Upper lobe of left lung (tissue), 6 donors: ENCODE data around the gene OGFR. TPM values are rescaled to one million over a fixed set of nuclear protein-coding genes. Genes with fewer than 3 reads are reported as not detected.
A peak's percentile ranks its signal among the peaks of the same experiment; 100 is the strongest.

Experiments used
- ATAC-seq, 2 donors: fragments of 200-7000 bp; cut with Tn5 transposase; one replicate each; pipeline ENCODE4 v1.9.1; 2022; ENCODE audit warnings: mild to moderate bottlenecking in 2 of 2, moderate library complexity in 2 of 2; ENCODE audit not compliant: low FRiP score in 2 of 2
- DNase-seq, 2 donors: peaks; one replicate each; pipeline ENCODE4 v3.0.0-alpha.2; 2019 to 2020
- H3K27ac ChIP-seq, 4 donors: fragments of 200-600 bp; sonication (generic); one replicate each; pipeline ENCODE4 v1.5.1; 2016 to 2019
- H3K27me3 ChIP-seq, 4 donors: fragments of 200-600 bp; sonication (generic); one replicate each; pipeline ENCODE4 v1.5.1; 2017 to 2019
- H3K36me3 ChIP-seq, 4 donors: fragments of 200-600 bp; sonication (generic); one replicate each; pipeline ENCODE4 v1.5.1; 2016 to 2019
- H3K4me1 ChIP-seq, 4 donors: fragments of 200-600 bp; sonication (generic); one replicate each; pipeline ENCODE4 v1.5.1; 2018 to 2019
- H3K4me3 ChIP-seq, 4 donors: fragments of 200-600 bp; sonication (generic); one replicate each; pipeline ENCODE4 v1.5.1; 2017 to 2019; ENCODE audit warnings: mild to moderate bottlenecking in 2 of 4, moderate library complexity in 1 of 4
- H3K9me3 ChIP-seq, 4 donors: fragments of 200-600 bp; sonication (generic); one replicate each; pipeline ENCODE4 v1.5.1; 2018 to 2019
- EP300 ChIP-seq, 4 donors: sonication (generic); formaldehyde crosslinking; IDR thresholded peaks; one replicate each; pipeline ENCODE4 v1.5.1; 2017; ENCODE audit warnings: antibody characterized with exemption in 4 of 4, control low read depth in 2 of 4
- POLR2A ChIP-seq, 4 donors: fragments of 450-650 bp; IDR thresholded peaks; one replicate each; pipeline ENCODE4 v1.5.1; 2016 to 2017; ENCODE audit warnings: antibody characterized with exemption in 4 of 4, mild to moderate bottlenecking in 2 of 4
- POLR2AphosphoS5 ChIP-seq, 2 donors: sonication (generic); formaldehyde crosslinking; IDR thresholded peaks; one replicate each; pipeline ENCODE4 v1.5.1; 2017; ENCODE audit warnings: antibody characterized with exemption in 2 of 2
- WGBS, 2 donors: methylation state at CpG; one replicate each; pipeline ENCODE4 v1.1.5; 2017 to 2018; 5-methylcytosine and 5-hydroxymethylcytosine counted together
- total RNA-seq, 6 donors: library from RNA; depleted of rRNA in 4 of 6; stranded (reverse); fragments of >200 nt in 4 of 6; gene quantifications; one replicate each; pipeline versions ENCODE4 v1.1.0 to v1.2.1, GENCODE V29; 2016 to 2021
- TF ChIP-seq, protein P1 (sequence below), 6 experiments: fragments of 450-650 bp in 4 of 6; fragments of 200-600 bp in 2 of 6; sonication (generic) in 2 of 6; IDR thresholded peaks; one replicate each; pipeline ENCODE4 v1.5.1; 2016 to 2019; ENCODE audit warnings: antibody characterized with exemption in 6 of 6
- donor health status: DM: no; HTN: no; CAD: no; lungs with moderate emphysema.
- donor health status: DM: no; HTN: yes; CAD: no; lungs with severe emphysema.

Gene OGFR
- total RNA-seq, 6 donors from 2014 or later = 63.8 to 166 (median 74.9) TPM

- no peak for DNase-seq
- Histone ChIP-seq H3K36me3 (no peaks in the 10 kb centered on the region), H3K27me3 (no peaks in the 10 kb centered on the region), H3K9me3 (no peaks in the 10 kb centered on the region), H3K4me1 (peaks cover 16 to 38% (median 24%) of the 10 kb centered on the region in 4 donors), H3K4me3 (no peak overlapping the region), H3K27ac (peak overlapping the region in 1 of 4 donors; percentile 94)
- no peak for ATAC-seq
- WGBS, 2 donors = 77 to 79% methylated on average over 6 to 9 of the region's 9 CpGs
- TF ChIP-seq EP300 (IDR thresholded peaks at IDR 0.05) = no peak
- no peak for TF ChIP-seq POLR2A (IDR thresholded peaks at IDR 0.05)
- no peak for TF ChIP-seq POLR2AphosphoS5 (IDR thresholded peaks at IDR 0.05)
- TF ChIP-seq, protein P1, sequence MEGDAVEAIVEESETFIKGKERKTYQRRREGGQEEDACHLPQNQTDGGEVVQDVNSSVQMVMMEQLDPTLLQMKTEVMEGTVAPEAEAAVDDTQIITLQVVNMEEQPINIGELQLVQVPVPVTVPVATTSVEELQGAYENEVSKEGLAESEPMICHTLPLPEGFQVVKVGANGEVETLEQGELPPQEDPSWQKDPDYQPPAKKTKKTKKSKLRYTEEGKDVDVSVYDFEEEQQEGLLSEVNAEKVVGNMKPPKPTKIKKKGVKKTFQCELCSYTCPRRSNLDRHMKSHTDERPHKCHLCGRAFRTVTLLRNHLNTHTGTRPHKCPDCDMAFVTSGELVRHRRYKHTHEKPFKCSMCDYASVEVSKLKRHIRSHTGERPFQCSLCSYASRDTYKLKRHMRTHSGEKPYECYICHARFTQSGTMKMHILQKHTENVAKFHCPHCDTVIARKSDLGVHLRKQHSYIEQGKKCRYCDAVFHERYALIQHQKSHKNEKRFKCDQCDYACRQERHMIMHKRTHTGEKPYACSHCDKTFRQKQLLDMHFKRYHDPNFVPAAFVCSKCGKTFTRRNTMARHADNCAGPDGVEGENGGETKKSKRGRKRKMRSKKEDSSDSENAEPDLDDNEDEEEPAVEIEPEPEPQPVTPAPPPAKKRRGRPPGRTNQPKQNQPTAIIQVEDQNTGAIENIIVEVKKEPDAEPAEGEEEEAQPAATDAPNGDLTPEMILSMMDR (IDR thresholded peaks at IDR 0.05) = no peak
Observed at GRCh38 chr20:62792182-62792939, 12.3 kb upstream of the OGFR start.

DNA sequence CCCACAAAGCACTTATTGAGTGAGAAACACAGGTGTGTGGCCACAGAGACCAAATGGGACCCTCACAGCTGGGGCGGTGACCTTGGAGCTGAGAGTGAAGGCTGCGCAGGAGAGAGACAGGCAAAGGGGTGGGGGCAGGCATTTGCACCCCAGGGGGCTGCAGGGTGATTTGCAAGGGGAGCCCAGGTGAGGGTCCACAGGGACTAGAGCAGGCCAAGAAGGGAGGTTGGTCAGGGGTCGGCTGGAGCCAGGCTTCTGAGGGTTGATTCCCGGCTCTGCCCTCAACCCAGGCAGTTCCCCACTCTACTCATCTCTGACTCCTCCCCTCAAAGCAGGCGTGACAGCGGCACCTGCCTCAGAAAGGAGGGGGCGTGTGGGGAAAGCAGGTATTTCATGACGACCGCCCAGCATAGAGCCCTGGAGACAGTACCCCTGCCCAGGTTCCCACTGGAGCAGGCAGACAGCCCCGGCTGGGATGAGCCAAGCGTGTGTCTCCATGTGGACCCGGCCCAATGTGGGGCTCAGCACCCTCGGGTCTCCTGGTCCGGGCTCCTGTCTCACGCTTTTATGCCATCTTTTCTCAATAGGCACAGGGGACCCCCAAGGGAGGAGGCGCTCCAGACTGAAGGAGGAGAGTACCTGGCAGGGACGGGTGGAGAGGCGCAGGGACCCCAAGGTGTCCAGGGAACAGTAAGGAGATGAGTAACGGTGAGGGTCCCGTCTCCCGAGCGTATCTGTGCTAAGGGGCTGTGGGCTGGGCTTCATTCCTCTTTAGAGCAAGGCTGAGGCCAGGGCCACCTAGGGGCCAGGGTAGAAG, 11.5 kb upstream of the OGFR start:
- Histone ChIP-seq H3K27me3 (no peaks in the 10 kb centered on the region), H3K4me3 (peak overlapping the region in 3 of 4 donors; percentile 78 to 82 (median 82)), H3K4me1 (peaks cover 19 to 40% (median 30%) of the 10 kb centered on the region in 4 donors), H3K27ac (peak overlapping the region; percentile 92 to 97 (median 94)), H3K9me3 (no peaks in the 10 kb centered on the region), H3K36me3 (peaks cover 0 to 4% (median 0%) of the 10 kb centered on the region in 4 donors)
- ATAC-seq (no peak), DNase-seq (no peak)
- TF ChIP-seq, protein P1 (IDR thresholded peaks at IDR 0.05) = no peak
- no peak for TF ChIP-seq POLR2A (IDR thresholded peaks at IDR 0.05)
- no peak for TF ChIP-seq EP300 (IDR thresholded peaks at IDR 0.05)
- no peak for TF ChIP-seq POLR2AphosphoS5 (IDR thresholded peaks at IDR 0.05)
- 84 to 88% methylated on average over 21 to 22 of the region's 22 CpGs for WGBS, 2 donors

DNA sequence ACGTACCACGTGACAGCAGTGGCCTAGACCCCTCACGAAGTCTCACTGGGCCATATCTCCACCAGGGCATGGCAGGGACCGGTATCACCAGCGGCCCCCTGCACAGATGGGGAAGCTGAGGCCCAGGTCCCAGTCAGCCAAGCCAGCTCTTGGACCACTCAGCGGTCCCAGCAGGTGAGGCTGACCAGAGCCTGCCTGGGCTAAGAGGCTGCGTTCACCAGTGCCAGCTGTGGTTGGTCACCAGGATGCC, 11.0 kb upstream of the OGFR start:
- no peak for TF ChIP-seq POLR2A (IDR thresholded peaks at IDR 0.05)
- TF ChIP-seq, protein P1 (IDR thresholded peaks at IDR 0.05) = peak in 1 of 6 experiments; percentile 18
- Histone ChIP-seq H3K36me3 (peaks cover 0 to 9% (median 3%) of the 10 kb centered on the region in 4 donors), H3K4me1 (peaks cover 19 to 40% (median 31%) of the 10 kb centered on the region in 4 donors), H3K9me3 (no peaks in the 10 kb centered on the region), H3K27ac (peak overlapping the region; percentile 92 to 97 (median 94)), H3K27me3 (no peaks in the 10 kb centered on the region), H3K4me3 (peak overlapping the region in 3 of 4 donors; percentile 78 to 82 (median 82))
- DNase-seq (no peak), ATAC-seq (no peak)
- WGBS, 2 donors = 64% methylated on average over 6 of the region's 7 CpGs; no CpG with 5 or more reads in 1 of the 2 donors

GRCh38 chr20:62794007-62794724, 10.5 kb upstream of the OGFR start:
- ATAC-seq (peak; percentile 94 to 97), DNase-seq (peak; percentile 96 to 99)
- peak; percentile 54 to 89 for TF ChIP-seq POLR2AphosphoS5 (IDR thresholded peaks at IDR 0.05)
- no peak for TF ChIP-seq EP300 (IDR thresholded peaks at IDR 0.05)
- TF ChIP-seq, protein P1 (IDR thresholded peaks at IDR 0.05) = peak in 2 of 6 experiments; percentile 2 to 10
- peak; percentile 12 to 91 (median 72) for TF ChIP-seq POLR2A (IDR thresholded peaks at IDR 0.05)
- H3K4me1 ChIP-seq = peaks cover 19 to 40% (median 31%) of the 10 kb centered on the region in 4 donors
- H3K27ac ChIP-seq = peak overlapping the region; percentile 92 to 97 (median 94)
- peak overlapping the region; percentile 29 to 82 (median 80) for H3K4me3 ChIP-seq
- peaks cover 0 to 14% (median 7%) of the 10 kb centered on the region in 4 donors for H3K36me3 ChIP-seq
- H3K9me3 ChIP-seq = no peaks in the 10 kb centered on the region
- H3K27me3 ChIP-seq = no peaks in the 10 kb centered on the region
- WGBS, 2 donors = 1% methylated on average over 15 to 29 of the region's 69 CpGs
